Measurements from ENCODE around the gene GDF10. TPM values are rescaled to one million over a fixed set of nuclear protein-coding genes. Genes with fewer than 3 reads are reported as not detected.

Gene GDF10
- total and polyA plus RNA-seq, 5 donors from 2014 or later = not detected

DNA sequence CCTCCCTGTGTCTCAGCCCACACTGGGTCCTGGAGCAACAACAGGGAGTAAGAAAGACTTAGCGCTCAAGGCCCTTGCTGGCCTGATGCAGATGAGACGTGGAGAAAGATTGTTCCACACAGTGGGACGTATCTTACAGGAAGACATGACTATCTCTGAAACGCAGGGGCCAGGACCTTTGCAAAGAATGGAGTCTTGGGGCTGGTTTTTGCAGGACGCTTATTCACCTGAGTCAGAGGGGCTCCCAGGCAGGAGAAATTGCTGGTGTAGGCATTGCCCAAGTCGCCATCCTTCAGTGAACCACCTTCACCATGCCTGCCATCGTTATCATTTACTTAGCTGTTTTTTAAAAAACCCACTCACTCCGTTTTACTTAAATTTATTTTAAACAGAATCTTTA lies 11.8 kb upstream of the GDF10 start:
- no peaks in the 10 kb centered on the region for H3K36me3 Mint-ChIP-seq
- H3K27me3 Mint-ChIP-seq = no peaks in the 10 kb centered on the region
- H3K4me1 Mint-ChIP-seq = peaks cover 0 to 26% (median 9%) of the 10 kb centered on the region in 4 donors
- no peaks in the 10 kb centered on the region for H3K27me3 ChIP-seq (ENCODE audit: control insufficient read depth, insufficient read depth, low read length)
- no peaks in the 10 kb centered on the region for H3K9me3 ChIP-seq (ENCODE audit: control insufficient read depth in 2 of 2, low read length in 2 of 2)
- DNase-seq = no peak
- H3K4me3 ChIP-seq (ENCODE audit: low read depth, low read length) = no peak overlapping the region
- H3K9me3 Mint-ChIP-seq = no peaks in the 10 kb centered on the region
- H3K27ac Mint-ChIP-seq = no peak overlapping the region
- no peak overlapping the region for H3K4me3 Mint-ChIP-seq
- no peak for ATAC-seq (ENCODE audit: low read depth in 2 of 2)
- no peaks in the 10 kb centered on the region for H3K36me3 ChIP-seq (ENCODE audit: control insufficient read depth, insufficient read depth, low read length)
- H3K27ac ChIP-seq (ENCODE audit: insufficient read depth, low read length, poor library complexity, severe bottlenecking) = no peak overlapping the region
- H3K4me1 ChIP-seq (ENCODE audit: control insufficient read depth, insufficient read depth, low read length, poor library complexity, severe bottlenecking) = peaks cover 5% of the 10 kb centered on the region

DNA sequence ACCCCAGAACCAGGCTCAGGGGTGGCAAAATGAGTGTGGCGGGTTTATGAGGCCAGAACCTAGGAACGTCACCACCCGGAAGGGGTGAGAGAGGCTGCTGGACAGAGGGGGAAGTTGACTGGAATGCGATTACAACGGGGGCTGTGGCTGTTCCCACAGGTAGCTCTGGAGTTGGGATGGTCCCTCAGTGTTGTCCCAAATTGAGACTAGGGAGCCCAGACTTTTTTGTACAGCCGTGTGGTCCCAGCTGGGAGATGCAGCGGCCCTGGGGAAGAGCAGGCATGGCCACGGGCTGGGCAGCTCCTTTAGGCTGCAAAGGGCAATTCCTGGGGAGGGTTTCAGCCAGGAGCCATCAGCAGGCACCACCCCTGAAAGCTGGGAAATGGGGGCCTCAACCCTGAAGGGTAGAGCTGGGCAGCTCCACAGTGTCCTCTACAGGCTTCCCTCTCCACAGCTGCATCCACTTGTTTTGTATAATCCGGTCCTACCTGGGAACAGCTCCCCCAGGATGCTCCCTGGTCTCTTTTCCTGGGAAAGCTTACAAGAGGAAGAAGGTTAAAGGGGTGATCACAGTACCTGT lies 11.0 kb upstream of the GDF10 start:
- Histone ChIP-seq H3K36me3 (ENCODE audit: control insufficient read depth, insufficient read depth, low read length) (no peaks in the 10 kb centered on the region), H3K27ac (ENCODE audit: insufficient read depth, low read length, poor library complexity, severe bottlenecking) (no peak overlapping the region), H3K27me3 (ENCODE audit: control insufficient read depth, insufficient read depth, low read length) (no peaks in the 10 kb centered on the region), H3K9me3 (ENCODE audit: control insufficient read depth in 2 of 2, low read length in 2 of 2) (no peaks in the 10 kb centered on the region), H3K4me1 (ENCODE audit: control insufficient read depth, insufficient read depth, low read length, poor library complexity, severe bottlenecking) (peaks cover 5% of the 10 kb centered on the region), H3K4me3 (ENCODE audit: low read depth, low read length) (no peak overlapping the region)
- H3K27ac Mint-ChIP-seq = no peak overlapping the region
- no peaks in the 10 kb centered on the region for H3K36me3 Mint-ChIP-seq
- no peak for ATAC-seq (ENCODE audit: low read depth in 2 of 2)
- DNase-seq = no peak
- H3K27me3 Mint-ChIP-seq = no peaks in the 10 kb centered on the region
- H3K9me3 Mint-ChIP-seq = no peaks in the 10 kb centered on the region
- peaks cover 0 to 26% (median 9%) of the 10 kb centered on the region in 4 donors for H3K4me1 Mint-ChIP-seq
- no peak overlapping the region for H3K4me3 Mint-ChIP-seq

DNA sequence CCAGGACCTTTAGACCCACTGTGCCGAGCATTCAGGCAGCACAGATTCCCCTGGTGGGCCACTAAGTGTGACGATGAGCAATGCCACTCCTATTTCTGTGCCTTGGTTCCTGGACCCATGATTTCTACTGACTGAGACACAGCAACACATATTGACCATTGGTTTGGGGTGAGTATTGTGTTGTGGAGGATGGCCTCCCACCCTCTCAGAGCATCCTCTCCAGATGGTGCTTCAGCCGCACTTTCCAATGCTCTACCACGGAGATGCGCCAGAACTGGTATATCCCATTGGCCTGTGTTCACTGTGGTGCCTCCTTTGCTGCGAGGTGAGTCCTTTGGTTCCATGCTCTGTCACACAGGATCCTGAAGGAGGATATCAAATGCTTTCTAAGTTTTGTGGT lies 10.1 kb upstream of the GDF10 start:
- H3K4me3 ChIP-seq (ENCODE audit: low read depth, low read length) = no peak overlapping the region
- Mint-ChIP-seq H3K4me3 (no peak overlapping the region), H3K4me1 (peaks cover 0 to 22% (median 7%) of the 10 kb centered on the region in 4 donors), H3K27ac (no peak overlapping the region), H3K36me3 (no peaks in the 10 kb centered on the region), H3K9me3 (no peaks in the 10 kb centered on the region), H3K27me3 (no peaks in the 10 kb centered on the region)
- DNase-seq (no peak), ATAC-seq (ENCODE audit: low read depth in 2 of 2) (no peak)
- no peaks in the 10 kb centered on the region for H3K27me3 ChIP-seq (ENCODE audit: control insufficient read depth, insufficient read depth, low read length)
- peaks cover 5% of the 10 kb centered on the region for H3K4me1 ChIP-seq (ENCODE audit: control insufficient read depth, insufficient read depth, low read length, poor library complexity, severe bottlenecking)
- no peaks in the 10 kb centered on the region for H3K36me3 ChIP-seq (ENCODE audit: control insufficient read depth, insufficient read depth, low read length)
- no peak overlapping the region for H3K27ac ChIP-seq (ENCODE audit: insufficient read depth, low read length, poor library complexity, severe bottlenecking)
- no peaks in the 10 kb centered on the region for H3K9me3 ChIP-seq (ENCODE audit: control insufficient read depth in 2 of 2, low read length in 2 of 2)

DNA sequence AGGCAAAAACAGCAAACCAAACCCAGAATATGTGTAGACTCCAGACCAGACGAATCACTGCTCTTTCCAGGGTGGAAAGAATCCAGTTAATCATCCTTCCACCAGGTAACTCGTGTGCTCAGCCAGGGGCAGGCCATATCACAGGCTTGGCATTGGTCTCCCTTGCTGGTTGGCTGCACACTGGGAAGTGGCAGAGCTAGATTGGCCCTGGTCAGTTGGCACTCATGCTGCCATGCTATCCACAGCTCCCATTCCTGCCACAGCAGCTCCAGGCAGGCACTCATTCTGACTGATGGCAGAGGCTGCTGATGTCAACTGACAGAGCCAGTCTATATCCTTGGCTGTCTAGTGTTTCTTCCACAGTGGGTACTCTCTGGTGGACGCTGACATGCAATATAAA lies 9.7 kb upstream of the GDF10 start:
- Mint-ChIP-seq H3K4me1 (peaks cover 0 to 19% (median 7%) of the 10 kb centered on the region in 4 donors), H3K36me3 (no peaks in the 10 kb centered on the region), H3K9me3 (no peaks in the 10 kb centered on the region), H3K27ac (peak overlapping the region in 1 of 3 donors; percentile 54), H3K4me3 (no peak overlapping the region), H3K27me3 (no peaks in the 10 kb centered on the region)
- Histone ChIP-seq H3K4me3 (ENCODE audit: low read depth, low read length) (no peak overlapping the region), H3K27me3 (ENCODE audit: control insufficient read depth, insufficient read depth, low read length) (no peaks in the 10 kb centered on the region), H3K9me3 (ENCODE audit: control insufficient read depth in 2 of 2, low read length in 2 of 2) (no peaks in the 10 kb centered on the region), H3K36me3 (ENCODE audit: control insufficient read depth, insufficient read depth, low read length) (no peaks in the 10 kb centered on the region), H3K27ac (ENCODE audit: insufficient read depth, low read length, poor library complexity, severe bottlenecking) (no peak overlapping the region), H3K4me1 (ENCODE audit: control insufficient read depth, insufficient read depth, low read length, poor library complexity, severe bottlenecking) (peaks cover 5% of the 10 kb centered on the region)
- ATAC-seq (ENCODE audit: low read depth in 2 of 2) = no peak
- no peak for DNase-seq

DNA sequence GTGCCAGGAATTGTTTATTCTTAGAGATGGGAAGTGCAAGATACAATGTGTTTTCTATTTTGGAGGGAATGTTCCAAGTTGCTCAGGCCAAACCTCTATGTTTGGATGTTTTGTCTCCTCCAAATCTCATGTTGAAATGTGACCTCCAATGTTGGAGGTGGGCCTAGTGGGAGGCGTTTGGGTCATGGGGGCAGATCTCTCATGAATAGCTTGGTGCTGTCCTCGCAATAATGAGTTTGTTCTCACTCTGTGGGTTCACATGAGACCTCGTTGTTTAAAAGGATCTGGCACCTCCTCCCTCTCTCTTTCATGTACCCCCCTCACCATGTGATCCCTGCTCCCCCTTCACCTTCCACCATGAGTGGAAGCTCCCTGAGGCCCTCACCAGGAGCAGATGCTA lies 8.3 kb upstream of the GDF10 start:
- DNase-seq (no peak), ATAC-seq (ENCODE audit: low read depth in 2 of 2) (no peak)
- H3K27ac Mint-ChIP-seq = no peak overlapping the region
- no peaks in the 10 kb centered on the region for H3K27me3 ChIP-seq (ENCODE audit: control insufficient read depth, insufficient read depth, low read length)
- H3K4me1 ChIP-seq (ENCODE audit: control insufficient read depth, insufficient read depth, low read length, poor library complexity, severe bottlenecking) = no peaks in the 10 kb centered on the region
- H3K27ac ChIP-seq (ENCODE audit: insufficient read depth, low read length, poor library complexity, severe bottlenecking) = no peak overlapping the region
- no peak overlapping the region for H3K4me3 Mint-ChIP-seq
- no peaks in the 10 kb centered on the region for H3K36me3 ChIP-seq (ENCODE audit: control insufficient read depth, insufficient read depth, low read length)
- H3K36me3 Mint-ChIP-seq = no peaks in the 10 kb centered on the region
- H3K4me1 Mint-ChIP-seq = peaks cover 0 to 6% (median 1%) of the 10 kb centered on the region in 4 donors
- H3K9me3 ChIP-seq (ENCODE audit: control insufficient read depth in 2 of 2, low read length in 2 of 2) = no peaks in the 10 kb centered on the region
- no peaks in the 10 kb centered on the region for H3K9me3 Mint-ChIP-seq
- H3K27me3 Mint-ChIP-seq = no peaks in the 10 kb centered on the region
- no peak overlapping the region for H3K4me3 ChIP-seq (ENCODE audit: low read depth, low read length)

DNA sequence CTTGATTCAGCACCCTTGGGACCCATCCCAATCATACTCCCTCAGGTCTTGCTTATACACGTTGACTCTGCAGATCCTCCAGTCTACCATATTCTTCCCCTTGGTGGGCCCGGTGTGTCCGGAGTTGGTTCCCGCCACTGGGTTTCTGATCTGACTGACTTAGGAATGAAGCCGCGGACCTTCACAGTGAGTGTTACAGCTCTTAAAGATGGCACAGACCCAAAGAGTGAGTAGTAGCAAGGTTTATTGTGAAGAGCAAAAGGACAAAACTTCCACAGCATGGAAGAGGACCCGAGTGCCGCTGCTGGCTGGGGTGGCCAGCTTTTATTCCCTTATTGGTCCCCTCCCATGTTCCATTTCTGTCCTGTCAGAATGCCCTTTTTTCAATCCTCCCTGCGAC lies 5.9 kb upstream of the GDF10 start:
- DNase-seq (no peak), ATAC-seq (ENCODE audit: low read depth in 2 of 2) (no peak)
- H3K27ac ChIP-seq (ENCODE audit: insufficient read depth, low read length, poor library complexity, severe bottlenecking) = no peak overlapping the region
- no peaks in the 10 kb centered on the region for H3K9me3 ChIP-seq (ENCODE audit: control insufficient read depth in 2 of 2, low read length in 2 of 2)
- Mint-ChIP-seq H3K36me3 (no peaks in the 10 kb centered on the region), H3K9me3 (no peaks in the 10 kb centered on the region), H3K27ac (no peak overlapping the region), H3K4me3 (no peak overlapping the region), H3K4me1 (no peaks in the 10 kb centered on the region), H3K27me3 (no peaks in the 10 kb centered on the region)
- no peaks in the 10 kb centered on the region for H3K4me1 ChIP-seq (ENCODE audit: control insufficient read depth, insufficient read depth, low read length, poor library complexity, severe bottlenecking)
- H3K27me3 ChIP-seq (ENCODE audit: control insufficient read depth, insufficient read depth, low read length) = no peaks in the 10 kb centered on the region
- no peaks in the 10 kb centered on the region for H3K36me3 ChIP-seq (ENCODE audit: control insufficient read depth, insufficient read depth, low read length)
- H3K4me3 ChIP-seq (ENCODE audit: low read depth, low read length) = no peak overlapping the region

DNA sequence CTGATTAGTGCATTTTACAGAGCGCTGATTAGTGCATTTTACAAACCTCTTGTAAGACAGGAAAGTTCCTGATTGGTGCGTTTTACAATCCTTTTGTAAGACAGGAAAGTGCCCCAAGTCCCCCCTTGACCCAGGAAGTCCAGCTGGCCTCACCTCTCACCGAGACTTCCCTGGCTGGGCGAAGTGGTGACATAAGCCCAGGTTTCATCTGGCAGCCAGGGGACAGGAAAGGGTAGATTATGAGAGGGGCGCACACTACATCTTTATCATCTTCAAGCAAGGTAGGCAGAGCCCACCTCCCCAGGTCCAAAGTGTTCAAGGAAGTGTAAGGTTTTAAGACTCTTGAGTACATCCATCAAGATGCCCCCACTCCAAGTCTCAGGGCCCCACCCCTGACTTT lies 5.5 kb upstream of the GDF10 start:
- Mint-ChIP-seq H3K27me3 (peaks cover 3% of the 10 kb centered on the region), H3K27ac (no peak overlapping the region), H3K9me3 (no peaks in the 10 kb centered on the region), H3K36me3 (no peaks in the 10 kb centered on the region), H3K4me1 (peaks cover 0 to 4% (median 0%) of the 10 kb centered on the region in 4 donors), H3K4me3 (no peak overlapping the region)
- H3K27me3 ChIP-seq (ENCODE audit: control insufficient read depth, insufficient read depth, low read length) = no peaks in the 10 kb centered on the region
- H3K27ac ChIP-seq (ENCODE audit: insufficient read depth, low read length, poor library complexity, severe bottlenecking) = no peak overlapping the region
- H3K9me3 ChIP-seq (ENCODE audit: control insufficient read depth in 2 of 2, low read length in 2 of 2) = no peaks in the 10 kb centered on the region
- ATAC-seq (ENCODE audit: low read depth in 2 of 2) (no peak), DNase-seq (no peak)
- H3K4me3 ChIP-seq (ENCODE audit: low read depth, low read length) = no peak overlapping the region
- H3K4me1 ChIP-seq (ENCODE audit: control insufficient read depth, insufficient read depth, low read length, poor library complexity, severe bottlenecking) = no peaks in the 10 kb centered on the region
- no peaks in the 10 kb centered on the region for H3K36me3 ChIP-seq (ENCODE audit: control insufficient read depth, insufficient read depth, low read length)

DNA sequence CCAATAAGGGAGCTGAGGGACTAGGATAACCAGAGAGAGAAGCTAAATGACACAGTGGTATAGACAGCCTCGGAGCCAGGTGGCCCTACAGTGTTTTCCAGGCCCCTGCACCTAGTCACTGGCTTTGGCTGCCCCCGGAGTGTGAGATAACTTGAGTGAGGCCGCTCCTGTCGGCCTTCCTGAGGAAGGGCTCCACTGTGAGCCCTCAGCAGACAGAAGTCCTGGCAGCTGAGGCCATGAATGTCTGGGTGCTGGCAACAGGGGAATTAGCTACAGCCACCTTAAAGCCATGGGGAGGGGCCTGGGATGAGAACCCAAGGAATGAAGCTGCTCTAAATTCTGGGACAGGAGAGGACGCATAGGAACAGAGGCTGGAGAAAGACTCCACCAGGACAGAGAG lies 4.6 kb upstream of the GDF10 start:
- Mint-ChIP-seq H3K27me3 (peaks cover 4% of the 10 kb centered on the region), H3K4me1 (peaks cover 0 to 7% (median 0%) of the 10 kb centered on the region in 4 donors), H3K9me3 (no peaks in the 10 kb centered on the region), H3K36me3 (no peaks in the 10 kb centered on the region), H3K4me3 (no peak overlapping the region), H3K27ac (no peak overlapping the region)
- Histone ChIP-seq H3K9me3 (ENCODE audit: control insufficient read depth in 2 of 2, low read length in 2 of 2) (no peaks in the 10 kb centered on the region), H3K4me1 (ENCODE audit: control insufficient read depth, insufficient read depth, low read length, poor library complexity, severe bottlenecking) (peaks cover 1% of the 10 kb centered on the region), H3K27ac (ENCODE audit: insufficient read depth, low read length, poor library complexity, severe bottlenecking) (no peak overlapping the region), H3K36me3 (ENCODE audit: control insufficient read depth, insufficient read depth, low read length) (no peaks in the 10 kb centered on the region), H3K4me3 (ENCODE audit: low read depth, low read length) (no peak overlapping the region), H3K27me3 (ENCODE audit: control insufficient read depth, insufficient read depth, low read length) (no peaks in the 10 kb centered on the region)
- ATAC-seq (ENCODE audit: low read depth in 2 of 2) (no peak), DNase-seq (no peak)

All from CD4-positive, CD25-positive, alpha-beta regulatory T cell (primary cell).